HepG2 (cell line): ENCODE measurements around the gene BRD2. TPM values are rescaled to one million over a fixed set of nuclear protein-coding genes. Genes with fewer than 3 reads are reported as not detected.
A peak's percentile ranks its signal among the peaks of the same experiment; 100 is the strongest.

Experiments
- CENPX ChIP-seq: sonication (generic); formaldehyde crosslinking; IDR thresholded peaks from 2 replicates; pipeline ENCODE4 v1.9.0; 2021; ENCODE audit warnings: mild to moderate bottlenecking, missing genetic modification reagents, moderate library complexity
- CREM ChIP-seq, 2 experiments: sonication (generic) in 1 of 2; formaldehyde crosslinking in 1 of 2; IDR thresholded peaks; 2 replicates each; pipeline versions ENCODE4 v1.4.0 to v1.6.1; 2016 to 2020; ENCODE audit warnings: antibody characterized with exemption in 1 of 2, mild to moderate bottlenecking in 1 of 2, missing genetic modification reagents in 1 of 2
- HOMEZ ChIP-seq: IDR thresholded peaks from 2 replicates; pipeline ENCODE4 v1.6.1; 2016; ENCODE audit warnings: low read depth
- HOXA3 ChIP-seq: sonication (generic); formaldehyde crosslinking; IDR thresholded peaks from 2 replicates; pipeline ENCODE4 v1.5.0; 2020; ENCODE audit warnings: missing genetic modification reagents
- KMT2B ChIP-seq: IDR thresholded peaks from 2 replicates; pipeline ENCODE4 v1.6.1; 2016; ENCODE audit warnings: missing genetic modification reagents, missing compliant biosample characterization
- PAF1 ChIP-seq: IDR thresholded peaks from 2 replicates; pipeline ENCODE4 v1.6.1; 2016; ENCODE audit warnings: missing genetic modification reagents, missing compliant biosample characterization
- POGZ ChIP-seq: sonication (generic); formaldehyde crosslinking; IDR thresholded peaks from 2 replicates; pipeline ENCODE4 v1.4.0; 2020; ENCODE audit warnings: mild to moderate bottlenecking, missing genetic modification reagents
- PRMT3 ChIP-seq: sonication (generic); formaldehyde crosslinking; IDR thresholded peaks from 2 replicates; pipeline ENCODE4 v1.8.1; 2022; ENCODE audit warnings: low read depth, mild to moderate bottlenecking, moderate library complexity, missing genetic modification reagents, borderline replicate concordance
- RELA ChIP-seq: sonication (generic); formaldehyde crosslinking; IDR thresholded peaks from 2 replicates; pipeline ENCODE4 v1.4.0; 2020; ENCODE audit warnings: missing genetic modification reagents
- REST ChIP-seq, 2 experiments: IDR thresholded peaks; 2 replicates each; pipeline ENCODE4 v1.6.1; 2011 to 2012; ENCODE audit warnings: low read length in 2 of 2, borderline replicate concordance in 1 of 2, low read depth in 1 of 2, mild to moderate bottlenecking in 1 of 2, moderate library complexity in 1 of 2
- SIX4 ChIP-seq: sonication (generic); formaldehyde crosslinking; IDR thresholded peaks from 2 replicates; pipeline ENCODE4 v1.4.0; 2020; ENCODE audit warnings: missing genetic modification reagents
- SP5 ChIP-seq: IDR thresholded peaks from 2 replicates; pipeline ENCODE4 v1.6.1; 2016; ENCODE audit warnings: low read depth, borderline replicate concordance
- SRSF9 ChIP-seq: fragments of 200-400 bp; formaldehyde crosslinking; IDR thresholded peaks from 2 replicates; pipeline ENCODE4 v1.6.1; 2018; ENCODE audit warnings: borderline replicate concordance, mild to moderate bottlenecking, low read depth, low read length; ENCODE audit not compliant: insufficient read depth, poor library complexity, severe bottlenecking
- ZBTB7B ChIP-seq: sonication (generic); formaldehyde crosslinking; IDR thresholded peaks from 2 replicates; pipeline ENCODE4 v1.4.0; 2020; ENCODE audit warnings: missing genetic modification reagents
- ZFP91 ChIP-seq: sonication (generic); formaldehyde crosslinking; IDR thresholded peaks from 2 replicates; pipeline ENCODE4 v1.9.0; 2022; ENCODE audit warnings: missing genetic modification reagents, mild to moderate bottlenecking, borderline replicate concordance
- ZMYM4 ChIP-seq: sonication (generic); formaldehyde crosslinking; IDR thresholded peaks from 2 replicates; pipeline ENCODE4 v1.8.1; 2023; ENCODE audit warnings: mild to moderate bottlenecking, missing genetic modification reagents
- ZNF484 ChIP-seq: sonication (generic); formaldehyde crosslinking; IDR thresholded peaks from 2 replicates; pipeline ENCODE4 v1.5.1; 2020; ENCODE audit warnings: mild to moderate bottlenecking, low read depth, missing genetic modification reagents, borderline replicate concordance
- ZNF570 ChIP-seq: sonication (generic); formaldehyde crosslinking; IDR thresholded peaks from 2 replicates; pipeline ENCODE4 v1.4.0; 2020; ENCODE audit warnings: mild to moderate bottlenecking, missing genetic modification reagents, borderline replicate concordance
- polyA plus RNA-seq, 8 experiments: library from polyadenylated mRNA; depleted of rRNA in 3 of 8; stranded (reverse) in 7 of 8; unstranded in 1 of 8; fragments of >200 nt; fragmentation: Illumina TruSeq in 4 of 8; extraction: Trizol in 4 of 8; gene quantifications; 2 replicates each; pipeline versions ENCODE4 v1.2.1 to v1.2.3, GENCODE V29; 2011 to 2016; ENCODE audit warnings: low read depth in 4 of 8, missing spikeins in 1 of 8, mixed read lengths in 1 of 8; ENCODE audit not compliant: insufficient read depth in 1 of 8
- total RNA-seq, 5 experiments: library from RNA; depleted of rRNA; stranded (reverse); fragments of >200 nt; fragmentation: Illumina TruSeq; extraction: Trizol; gene quantifications; 2 replicates each; pipeline ENCODE4 v1.2.3, GENCODE V29; 2016; ENCODE audit warnings: low read depth in 1 of 5

The BRD2 gene
- total and polyA plus RNA-seq, 2 of the 13 experiments (the other 11 are each of a cell fraction or from before 2014, with no cell fraction given), result 143 to 202 TPM

- no peak; the same call in 1 of the 2 replicates for TF ChIP-seq HOMEZ (CRISPR knock-in tag)
- no peak for TF ChIP-seq SP5 (CRISPR knock-in tag)
- no peak for TF ChIP-seq HOXA3 (CRISPR knock-in tag)
- TF ChIP-seq SIX4, result no peak
- no peak; the same call in 1 of the 2 replicates for TF ChIP-seq POGZ (CRISPR knock-in tag)
- no peak for TF ChIP-seq CREM (IDR thresholded peaks at IDR 0.05)
- no peak for TF ChIP-seq CREM (CRISPR knock-in tag; IDR thresholded peaks at IDR 0.05)
- TF ChIP-seq SRSF9, result no peak
- no peak for TF ChIP-seq ZBTB7B (CRISPR knock-in tag)
- peak; percentile 16; the same call in 1 of the 2 replicates for TF ChIP-seq ZNF484 (CRISPR knock-in tag)
- TF ChIP-seq ZMYM4, result no peak
- TF ChIP-seq PRMT3 (CRISPR knock-in tag), result no peak; the same call in none of the 2 replicates
- no peak for TF ChIP-seq KMT2B (CRISPR knock-in tag)
- TF ChIP-seq RELA, result no peak
- TF ChIP-seq ZNF570 (CRISPR knock-in tag), result no peak
- TF ChIP-seq REST (IDR thresholded peaks at IDR 0.05; ENCODE audit: borderline replicate concordance in 1 of 2, low read depth in 1 of 2, low read length in 2 of 2), result no peak
- TF ChIP-seq ZFP91 (CRISPR knock-in tag), result no peak; the same call in 1 of the 2 replicates
- peak; percentile 88; the same call in 1 of the 2 replicates for TF ChIP-seq PAF1
- no peak for TF ChIP-seq CENPX (CRISPR knock-in tag)
Measured at GRCh38 chr6:32972353-32973143, 4.2 kb downstream of the BRD2 start (continued).
